WTC11 (cell line): ENCODE data around the gene SAMD8.

ENCODE experiments used
- CTCF ChIP-seq: fragments of 200-600 bp; IDR thresholded peaks from 2 replicates; pipeline ENCODE4 v1.8.0; 2022; ENCODE audit warnings: antibody characterized with exemption
- MYBL2 ChIP-seq: sonication (generic); formaldehyde crosslinking; IDR thresholded peaks from 2 replicates; pipeline ENCODE4 v1.8.1; 2023; ENCODE audit warnings: mild to moderate bottlenecking, moderate library complexity, missing genetic modification reagents
- NR3C1 ChIP-seq: sonication (generic); formaldehyde crosslinking; conservative IDR thresholded peaks from 2 replicates; pipeline ENCODE4 v1.8.1; 2023; ENCODE audit warnings: low read depth, mild to moderate bottlenecking, missing genetic modification reagents
- PREB ChIP-seq: sonication (generic); formaldehyde crosslinking; IDR thresholded peaks from 2 replicates; pipeline ENCODE4 v1.8.1; 2022; ENCODE audit warnings: mild to moderate bottlenecking, missing genetic modification reagents, moderate library complexity, borderline replicate concordance
- TF ChIP-seq, protein P1 (sequence below): sonication (generic); formaldehyde crosslinking; IDR thresholded peaks from 2 replicates; pipeline ENCODE4 v1.8.0; 2022; ENCODE audit warnings: mild to moderate bottlenecking, missing genetic modification reagents
- TF ChIP-seq, protein P2 (sequence below): sonication (generic); formaldehyde crosslinking; conservative IDR thresholded peaks from 2 replicates; pipeline ENCODE4 v1.8.1; 2022; ENCODE audit warnings: mild to moderate bottlenecking, missing genetic modification reagents
- TF ChIP-seq, protein P3 (sequence below): sonication (generic); formaldehyde crosslinking; IDR thresholded peaks from 2 replicates; pipeline ENCODE4 v1.8.1; 2023; ENCODE audit warnings: mild to moderate bottlenecking, missing genetic modification reagents, moderate library complexity
- TF ChIP-seq, protein P4 (sequence below): sonication (generic); formaldehyde crosslinking; IDR thresholded peaks from 2 replicates; pipeline ENCODE4 v1.8.1; 2023; ENCODE audit warnings: mild to moderate bottlenecking, missing genetic modification reagents

GRCh38 chr10:75065076-75065475 lies 46.4 kb upstream of the SAMD8 start:
- TF ChIP-seq CTCF (no peak), MYBL2 (CRISPR knock-in tag) (no peak), PREB (CRISPR knock-in tag) (no peak), NR3C1 (CRISPR knock-in tag) (no peak)
- TF ChIP-seq, protein P1, sequence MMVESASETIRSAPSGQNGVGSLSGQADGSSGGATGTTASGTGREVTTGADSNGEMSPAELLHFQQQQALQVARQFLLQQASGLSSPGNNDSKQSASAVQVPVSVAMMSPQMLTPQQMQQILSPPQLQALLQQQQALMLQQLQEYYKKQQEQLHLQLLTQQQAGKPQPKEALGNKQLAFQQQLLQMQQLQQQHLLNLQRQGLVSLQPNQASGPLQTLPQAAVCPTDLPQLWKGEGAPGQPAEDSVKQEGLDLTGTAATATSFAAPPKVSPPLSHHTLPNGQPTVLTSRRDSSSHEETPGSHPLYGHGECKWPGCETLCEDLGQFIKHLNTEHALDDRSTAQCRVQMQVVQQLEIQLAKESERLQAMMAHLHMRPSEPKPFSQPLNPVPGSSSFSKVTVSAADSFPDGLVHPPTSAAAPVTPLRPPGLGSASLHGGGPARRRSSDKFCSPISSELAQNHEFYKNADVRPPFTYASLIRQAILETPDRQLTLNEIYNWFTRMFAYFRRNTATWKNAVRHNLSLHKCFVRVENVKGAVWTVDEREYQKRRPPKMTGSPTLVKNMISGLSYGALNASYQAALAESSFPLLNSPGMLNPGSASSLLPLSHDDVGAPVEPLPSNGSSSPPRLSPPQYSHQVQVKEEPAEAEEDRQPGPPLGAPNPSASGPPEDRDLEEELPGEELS (CRISPR knock-in tag): no peak
- TF ChIP-seq, protein P2, sequence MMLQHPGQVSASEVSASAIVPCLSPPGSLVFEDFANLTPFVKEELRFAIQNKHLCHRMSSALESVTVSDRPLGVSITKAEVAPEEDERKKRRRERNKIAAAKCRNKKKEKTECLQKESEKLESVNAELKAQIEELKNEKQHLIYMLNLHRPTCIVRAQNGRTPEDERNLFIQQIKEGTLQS: no peak
- TF ChIP-seq, protein P3, sequence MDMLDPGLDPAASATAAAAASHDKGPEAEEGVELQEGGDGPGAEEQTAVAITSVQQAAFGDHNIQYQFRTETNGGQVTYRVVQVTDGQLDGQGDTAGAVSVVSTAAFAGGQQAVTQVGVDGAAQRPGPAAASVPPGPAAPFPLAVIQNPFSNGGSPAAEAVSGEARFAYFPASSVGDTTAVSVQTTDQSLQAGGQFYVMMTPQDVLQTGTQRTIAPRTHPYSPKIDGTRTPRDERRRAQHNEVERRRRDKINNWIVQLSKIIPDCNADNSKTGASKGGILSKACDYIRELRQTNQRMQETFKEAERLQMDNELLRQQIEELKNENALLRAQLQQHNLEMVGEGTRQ (CRISPR knock-in tag): no peak
- TF ChIP-seq, protein P4, sequence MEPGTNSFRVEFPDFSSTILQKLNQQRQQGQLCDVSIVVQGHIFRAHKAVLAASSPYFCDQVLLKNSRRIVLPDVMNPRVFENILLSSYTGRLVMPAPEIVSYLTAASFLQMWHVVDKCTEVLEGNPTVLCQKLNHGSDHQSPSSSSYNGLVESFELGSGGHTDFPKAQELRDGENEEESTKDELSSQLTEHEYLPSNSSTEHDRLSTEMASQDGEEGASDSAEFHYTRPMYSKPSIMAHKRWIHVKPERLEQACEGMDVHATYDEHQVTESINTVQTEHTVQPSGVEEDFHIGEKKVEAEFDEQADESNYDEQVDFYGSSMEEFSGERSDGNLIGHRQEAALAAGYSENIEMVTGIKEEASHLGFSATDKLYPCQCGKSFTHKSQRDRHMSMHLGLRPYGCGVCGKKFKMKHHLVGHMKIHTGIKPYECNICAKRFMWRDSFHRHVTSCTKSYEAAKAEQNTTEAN (CRISPR knock-in tag): no peak
